Coronary artery (tissue), 2 donors: ENCODE measurements around the gene FIS1.

Source experiments
- DNase-seq: peaks from one replicate; pipeline ENCODE4 v3.0.0-alpha.2; 2017; ENCODE audit warnings: low spot score
- H3K27ac ChIP-seq, 2 donors: fragments of 200-600 bp; sonication (generic); one replicate each; pipeline ENCODE4 v1.5.1; 2016 to 2019
- H3K4me3 ChIP-seq: fragments of 200-600 bp; sonication (generic); 2 replicates; pipeline ENCODE4 v1.5.1; 2016; ENCODE audit warnings: mild to moderate bottlenecking, moderate library complexity
- TF ChIP-seq, protein P1 (sequence below): fragments of 200-600 bp; sonication (generic); IDR thresholded peaks from one replicate; pipeline ENCODE4 v1.5.1; 2019; ENCODE audit warnings: antibody characterized with exemption

FIS1 gene

DNA sequence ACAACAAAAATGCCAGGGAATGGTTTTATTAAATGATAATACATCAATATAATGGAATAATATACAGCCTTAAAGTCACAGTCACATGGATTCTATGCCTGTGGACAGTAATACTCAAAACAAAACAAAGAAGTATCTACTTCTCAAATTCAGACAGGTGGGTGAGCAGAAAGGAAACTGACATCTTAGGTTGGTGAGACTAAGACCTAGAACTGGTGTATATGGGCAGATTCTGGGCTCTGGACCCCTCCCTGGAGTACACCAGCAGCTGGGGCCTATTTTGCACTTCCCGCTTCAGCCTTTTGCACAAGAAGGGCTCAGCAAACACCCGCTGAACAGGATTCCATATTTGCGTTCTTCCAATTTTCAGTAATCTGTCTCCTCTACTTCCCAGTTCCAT, 5.4 kb upstream of the FIS1 start:
- TF ChIP-seq, protein P1, sequence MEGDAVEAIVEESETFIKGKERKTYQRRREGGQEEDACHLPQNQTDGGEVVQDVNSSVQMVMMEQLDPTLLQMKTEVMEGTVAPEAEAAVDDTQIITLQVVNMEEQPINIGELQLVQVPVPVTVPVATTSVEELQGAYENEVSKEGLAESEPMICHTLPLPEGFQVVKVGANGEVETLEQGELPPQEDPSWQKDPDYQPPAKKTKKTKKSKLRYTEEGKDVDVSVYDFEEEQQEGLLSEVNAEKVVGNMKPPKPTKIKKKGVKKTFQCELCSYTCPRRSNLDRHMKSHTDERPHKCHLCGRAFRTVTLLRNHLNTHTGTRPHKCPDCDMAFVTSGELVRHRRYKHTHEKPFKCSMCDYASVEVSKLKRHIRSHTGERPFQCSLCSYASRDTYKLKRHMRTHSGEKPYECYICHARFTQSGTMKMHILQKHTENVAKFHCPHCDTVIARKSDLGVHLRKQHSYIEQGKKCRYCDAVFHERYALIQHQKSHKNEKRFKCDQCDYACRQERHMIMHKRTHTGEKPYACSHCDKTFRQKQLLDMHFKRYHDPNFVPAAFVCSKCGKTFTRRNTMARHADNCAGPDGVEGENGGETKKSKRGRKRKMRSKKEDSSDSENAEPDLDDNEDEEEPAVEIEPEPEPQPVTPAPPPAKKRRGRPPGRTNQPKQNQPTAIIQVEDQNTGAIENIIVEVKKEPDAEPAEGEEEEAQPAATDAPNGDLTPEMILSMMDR, result no peak
- no peak for DNase-seq
- H3K27ac ChIP-seq, result no peak overlapping the region
- H3K4me3 ChIP-seq, result no peak overlapping the region

DNA sequence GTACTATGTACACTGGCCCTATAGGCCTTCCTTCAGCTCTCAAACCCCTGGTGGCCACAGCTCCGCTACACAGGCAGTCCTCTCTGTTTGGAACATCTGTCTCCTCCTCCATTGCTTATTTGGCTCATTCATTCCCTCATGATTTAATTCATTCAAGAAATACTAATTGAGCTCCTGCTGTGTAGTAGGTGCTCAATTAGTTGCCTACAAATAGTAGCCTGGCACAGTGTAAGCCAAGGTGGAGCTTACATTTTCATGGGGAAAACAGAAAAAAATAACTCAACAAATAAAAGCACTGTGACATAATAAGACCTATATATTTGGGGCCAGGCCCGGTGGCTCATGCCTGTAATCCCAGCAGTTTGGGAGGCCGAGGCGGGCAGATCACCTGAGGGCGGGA, 3.4 kb upstream of the FIS1 start:
- TF ChIP-seq, protein P1, result no peak
- no peak overlapping the region for H3K4me3 ChIP-seq
- DNase-seq, result no peak
- no peak overlapping the region for H3K27ac ChIP-seq

DNA sequence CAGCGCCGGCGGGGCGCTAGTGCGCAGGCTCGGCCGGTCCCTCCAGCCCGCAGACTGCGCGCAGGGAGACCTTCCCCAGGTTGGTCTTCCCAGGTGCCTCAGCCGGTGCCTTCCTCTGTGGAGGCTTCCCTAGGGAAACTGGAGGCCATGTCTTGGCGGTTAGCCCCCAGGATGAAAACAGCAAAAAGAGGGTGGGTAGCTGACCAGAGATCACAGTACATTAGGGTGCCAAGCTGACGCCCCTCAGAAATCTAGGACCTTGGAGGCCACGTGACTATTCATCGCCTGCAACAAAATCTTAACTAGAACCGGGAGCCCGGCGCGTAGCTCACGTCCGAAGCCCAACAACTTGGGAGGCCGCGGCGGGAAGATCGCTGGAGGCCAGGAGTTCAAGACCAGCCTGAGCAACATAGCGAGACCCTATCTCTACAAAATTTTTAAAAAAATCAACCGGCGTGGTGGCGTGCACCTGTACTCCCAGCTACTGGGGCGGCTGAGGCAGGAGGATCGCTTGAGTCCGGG, 327 bp upstream of the FIS1 start:
- peak overlapping the region; percentile 89 for H3K4me3 ChIP-seq
- TF ChIP-seq, protein P1, result no peak
- peak overlapping the region; percentile 89 to 98 for H3K27ac ChIP-seq
- DNase-seq, result no peak

DNA sequence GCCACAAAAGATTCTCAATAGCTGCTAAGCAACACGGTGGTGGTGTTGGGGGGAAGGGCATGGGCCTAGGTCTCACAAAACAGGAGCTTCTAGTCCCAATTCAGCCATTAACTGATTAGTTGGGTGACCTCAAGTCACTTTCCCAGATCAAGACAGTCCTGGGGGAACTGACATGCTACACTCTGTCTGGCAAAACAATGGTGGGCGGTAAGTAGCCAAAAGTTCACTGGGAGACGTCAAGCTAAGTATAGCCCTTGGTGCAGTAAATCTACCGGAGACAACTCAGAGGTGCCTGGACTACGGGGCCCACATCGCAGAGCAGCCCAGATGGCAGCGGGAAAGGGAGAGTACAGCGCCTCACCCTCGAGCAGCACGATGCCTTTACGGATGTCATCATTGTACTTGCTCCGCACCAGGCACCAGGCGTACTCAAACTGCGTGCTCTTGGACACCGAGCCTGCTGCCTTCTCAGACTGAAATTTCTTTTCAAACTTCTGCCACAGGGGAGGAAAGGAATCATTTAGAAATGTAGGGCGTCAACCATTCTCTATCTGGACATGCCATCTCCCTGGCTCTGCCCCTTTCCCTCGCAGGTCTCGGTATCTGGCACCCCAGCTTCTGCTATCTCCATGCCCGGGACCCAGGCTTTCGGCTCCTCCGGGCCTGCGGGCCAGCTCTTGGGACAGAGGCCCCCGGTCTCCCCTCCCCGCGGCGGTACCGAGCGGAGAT, 1.1 kb downstream of the FIS1 start:
- Histone ChIP-seq H3K27ac (peak overlapping the region; percentile 89 to 98), H3K4me3 (peak overlapping the region; percentile 89)
- TF ChIP-seq, protein P1, result peak; percentile 89
- DNase-seq, result no peak

DNA sequence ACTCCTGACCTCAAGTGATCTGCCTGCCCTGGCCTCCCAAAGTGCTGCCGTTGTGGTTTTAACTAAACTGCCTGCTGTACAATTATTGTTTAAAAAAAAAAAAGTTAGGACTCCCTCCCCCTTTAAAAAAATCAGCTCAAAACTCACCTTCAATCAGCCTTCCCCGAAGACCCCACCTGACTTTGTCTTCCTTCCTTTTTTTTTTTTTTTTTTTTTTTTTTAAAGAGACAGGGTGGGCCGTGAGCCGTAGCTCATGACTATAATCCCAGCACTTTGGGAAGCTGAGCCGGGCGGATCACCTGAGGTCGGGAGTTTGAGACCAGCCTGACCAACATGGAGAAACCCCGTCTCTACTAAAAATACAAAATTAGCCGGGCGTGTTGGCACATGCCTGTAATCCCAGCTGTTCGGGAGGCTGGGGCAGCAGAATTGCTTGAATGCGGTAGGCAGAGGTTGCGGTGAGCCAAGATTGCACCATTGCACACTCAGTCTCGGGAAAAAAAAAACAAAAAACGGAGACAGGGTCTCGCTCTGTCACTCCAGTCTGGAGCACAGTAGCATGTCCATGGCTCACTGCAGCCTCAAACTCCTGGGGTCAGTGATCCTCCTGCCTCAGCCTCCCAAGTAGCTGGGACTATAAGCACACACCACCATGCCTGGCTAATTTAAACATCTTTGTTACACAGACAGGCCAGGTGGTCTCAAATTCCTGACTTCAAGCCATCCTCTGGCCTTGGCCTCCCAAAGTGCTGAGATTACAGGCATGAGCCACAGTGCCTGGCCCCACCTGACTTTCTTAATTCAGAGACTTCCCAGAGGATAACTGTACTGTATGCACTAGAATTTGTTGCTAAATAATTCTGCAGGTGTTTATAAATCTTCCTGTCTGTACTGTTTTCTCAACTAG, 3.2 kb downstream of the FIS1 start:
- Histone ChIP-seq H3K27ac (peak overlapping the region in 1 of 2 donors; percentile 85), H3K4me3 (no peak overlapping the region)
- TF ChIP-seq, protein P1, result no peak
- no peak for DNase-seq

DNA sequence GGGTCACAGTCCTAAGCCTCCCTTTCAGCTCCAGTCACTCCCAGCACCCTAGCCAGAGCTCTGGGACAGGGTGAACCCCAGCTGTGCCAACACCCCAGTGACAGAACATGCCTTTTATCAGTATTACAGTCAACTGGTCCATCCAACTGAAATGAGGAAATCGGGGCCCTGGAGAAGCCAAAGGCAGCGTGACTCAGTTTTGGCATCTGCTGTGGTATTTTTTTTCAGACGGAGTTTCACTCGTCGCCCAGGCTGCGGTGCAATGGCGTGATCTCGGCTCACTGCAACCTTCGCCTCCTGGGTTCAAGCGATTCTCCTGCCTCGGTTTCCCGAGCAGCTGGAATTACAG, 3.9 kb downstream of the FIS1 start:
- TF ChIP-seq, protein P1, result no peak
- peak overlapping the region in 1 of 2 donors; percentile 85 for H3K27ac ChIP-seq
- H3K4me3 ChIP-seq, result no peak overlapping the region
- no peak for DNase-seq
